Measurements from ENCODE around the gene COL9A1. TPM values are rescaled to one million over a fixed set of nuclear protein-coding genes. Genes with fewer than 3 reads are reported as not detected.

Gene COL9A1
- total RNA-seq, 1 experiment from 2014 or later, result not detected

- H3K4me3 ChIP-seq (ENCODE audit: low read depth, low read length), result no peak overlapping the region
- no peak overlapping the region for H3K4me3 Mint-ChIP-seq (ENCODE audit: unreplicated experiment)
- ChIA-PET CTCF (no interaction called here), POLR2A (no interaction called here)
- no peaks in the 10 kb centered on the region for H3K36me3 ChIP-seq (ENCODE audit: control insufficient read depth, insufficient read depth, low read length)
- TF ChIP-seq, protein P1, sequence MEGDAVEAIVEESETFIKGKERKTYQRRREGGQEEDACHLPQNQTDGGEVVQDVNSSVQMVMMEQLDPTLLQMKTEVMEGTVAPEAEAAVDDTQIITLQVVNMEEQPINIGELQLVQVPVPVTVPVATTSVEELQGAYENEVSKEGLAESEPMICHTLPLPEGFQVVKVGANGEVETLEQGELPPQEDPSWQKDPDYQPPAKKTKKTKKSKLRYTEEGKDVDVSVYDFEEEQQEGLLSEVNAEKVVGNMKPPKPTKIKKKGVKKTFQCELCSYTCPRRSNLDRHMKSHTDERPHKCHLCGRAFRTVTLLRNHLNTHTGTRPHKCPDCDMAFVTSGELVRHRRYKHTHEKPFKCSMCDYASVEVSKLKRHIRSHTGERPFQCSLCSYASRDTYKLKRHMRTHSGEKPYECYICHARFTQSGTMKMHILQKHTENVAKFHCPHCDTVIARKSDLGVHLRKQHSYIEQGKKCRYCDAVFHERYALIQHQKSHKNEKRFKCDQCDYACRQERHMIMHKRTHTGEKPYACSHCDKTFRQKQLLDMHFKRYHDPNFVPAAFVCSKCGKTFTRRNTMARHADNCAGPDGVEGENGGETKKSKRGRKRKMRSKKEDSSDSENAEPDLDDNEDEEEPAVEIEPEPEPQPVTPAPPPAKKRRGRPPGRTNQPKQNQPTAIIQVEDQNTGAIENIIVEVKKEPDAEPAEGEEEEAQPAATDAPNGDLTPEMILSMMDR (IDR thresholded peaks at IDR 0.05; ENCODE audit: insufficient read depth in 1 of 2, low read depth in 1 of 2, low read length in 1 of 2, severe bottlenecking in 1 of 2, unreplicated experiment in 1 of 2), result no peak
- no peaks in the 10 kb centered on the region for H3K9me3 Mint-ChIP-seq (ENCODE audit: unreplicated experiment)
- no TSS peak for BruUV-seq (replicated peaks)
- no peaks in the 10 kb centered on the region for H3K36me3 Mint-ChIP-seq (ENCODE audit: insufficient read depth, unreplicated experiment)
- peaks cover under 1% of the 10 kb centered on the region for H3K4me1 Mint-ChIP-seq (ENCODE audit: low read depth, unreplicated experiment)
- no peak for DNase-seq
- no peak overlapping the region for H3K27ac Mint-ChIP-seq (ENCODE audit: unreplicated experiment)
- intact Hi-C loops (cut with micrococcal nuclease; ENCODE audit: unreplicated experiment), result no loop called here
- H3K27me3 Mint-ChIP-seq (ENCODE audit: insufficient read depth, unreplicated experiment), result peaks cover 16% of the 10 kb centered on the region
- H3K4me1 ChIP-seq, result no peaks in the 10 kb centered on the region
- no peaks in the 10 kb centered on the region for H3K9me3 ChIP-seq
- H3K27me3 ChIP-seq (replicated peaks; ENCODE audit: control insufficient read depth, insufficient read depth, low read length), result no peaks in the 10 kb centered on the region
Measured at GRCh38 chr6:70307008-70307407, 4.1 kb upstream of the COL9A1 start.

DNA sequence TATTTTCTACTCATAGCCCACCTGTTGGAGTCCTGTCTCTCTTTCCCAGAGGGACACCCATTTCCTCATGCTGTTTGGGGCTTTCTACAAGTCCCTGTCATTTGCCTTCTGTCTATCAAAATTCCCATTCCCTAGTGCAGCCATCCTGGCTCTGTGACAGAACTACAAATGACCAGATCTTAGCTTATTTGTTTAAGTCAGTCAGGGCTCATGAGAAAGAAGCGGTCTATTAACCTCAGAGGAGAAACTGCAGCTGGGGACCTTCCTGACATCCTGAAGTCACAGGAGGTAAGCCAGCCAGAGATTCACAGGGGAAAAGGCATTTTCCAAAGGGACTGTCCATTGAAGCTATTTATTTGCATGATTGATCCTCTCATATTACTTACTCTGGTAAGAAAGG lies 1.7 kb upstream of the COL9A1 start:
- CTCF ChIA-PET, result no interaction called here

GRCh38 chr6:70299456-70299855 lies 3.4 kb downstream of the COL9A1 start:
- 0 out of 2 replicates have a peak, but pooled peaks cover 3% of the 10 kb centered on the region for H3K9me3 ChIP-seq
- TF ChIP-seq, protein P1 (IDR thresholded peaks at IDR 0.05; ENCODE audit: insufficient read depth in 1 of 2, low read depth in 1 of 2, low read length in 1 of 2, severe bottlenecking in 1 of 2, unreplicated experiment in 1 of 2), result no peak
- DNase-seq, result no peak
- Mint-ChIP-seq H3K4me3 (ENCODE audit: unreplicated experiment) (no peak overlapping the region), H3K9me3 (ENCODE audit: unreplicated experiment) (no peaks in the 10 kb centered on the region), H3K27me3 (ENCODE audit: insufficient read depth, unreplicated experiment) (peaks cover 19% of the 10 kb centered on the region), H3K4me1 (ENCODE audit: low read depth, unreplicated experiment) (no peaks in the 10 kb centered on the region), H3K27ac (ENCODE audit: unreplicated experiment) (no peak overlapping the region), H3K36me3 (ENCODE audit: insufficient read depth, unreplicated experiment) (no peaks in the 10 kb centered on the region)
- POLR2A ChIA-PET, result no interaction called here
- no TSS peak for BruUV-seq (replicated peaks)
- H3K4me3 ChIP-seq (ENCODE audit: low read depth, low read length), result no peak overlapping the region
- CTCF ChIA-PET, result no interaction called here
- no peaks in the 10 kb centered on the region for H3K36me3 ChIP-seq (ENCODE audit: control insufficient read depth, insufficient read depth, low read length)
- H3K27me3 ChIP-seq (replicated peaks; ENCODE audit: control insufficient read depth, insufficient read depth, low read length), result no peaks in the 10 kb centered on the region
- intact Hi-C loops (cut with micrococcal nuclease; ENCODE audit: unreplicated experiment), result no loop called here
- H3K4me1 ChIP-seq, result no peaks in the 10 kb centered on the region

More for the DNA sequence above, 1.7 kb upstream of the COL9A1 start:
- TF ChIP-seq, protein P1 (IDR thresholded peaks at IDR 0.05; ENCODE audit: insufficient read depth in 1 of 2, low read depth in 1 of 2, low read length in 1 of 2, severe bottlenecking in 1 of 2, unreplicated experiment in 1 of 2), result no peak
- H3K27ac Mint-ChIP-seq (ENCODE audit: unreplicated experiment), result no peak overlapping the region
- BruUV-seq (replicated peaks), result no TSS peak
- intact Hi-C loops (cut with micrococcal nuclease; ENCODE audit: unreplicated experiment), result no loop called here
- POLR2A ChIA-PET, result no interaction called here
- 0 out of 2 replicates have a peak, but pooled peaks cover 2% of the 10 kb centered on the region for H3K9me3 ChIP-seq
- H3K27me3 ChIP-seq (replicated peaks; ENCODE audit: control insufficient read depth, insufficient read depth, low read length), result no peaks in the 10 kb centered on the region
- H3K4me1 ChIP-seq, result no peaks in the 10 kb centered on the region
- H3K4me3 ChIP-seq (ENCODE audit: low read depth, low read length), result no peak overlapping the region
- no peaks in the 10 kb centered on the region for H3K9me3 Mint-ChIP-seq (ENCODE audit: unreplicated experiment)
- no peaks in the 10 kb centered on the region for H3K4me1 Mint-ChIP-seq (ENCODE audit: low read depth, unreplicated experiment)
- H3K27me3 Mint-ChIP-seq (ENCODE audit: insufficient read depth, unreplicated experiment), result peaks cover 18% of the 10 kb centered on the region
- DNase-seq, result no peak
- no peaks in the 10 kb centered on the region for H3K36me3 ChIP-seq (ENCODE audit: control insufficient read depth, insufficient read depth, low read length)
- H3K36me3 Mint-ChIP-seq (ENCODE audit: insufficient read depth, unreplicated experiment), result no peaks in the 10 kb centered on the region
- no peak overlapping the region for H3K4me3 Mint-ChIP-seq (ENCODE audit: unreplicated experiment)
